Measurements from ENCODE around the gene C16orf78.

DNA sequence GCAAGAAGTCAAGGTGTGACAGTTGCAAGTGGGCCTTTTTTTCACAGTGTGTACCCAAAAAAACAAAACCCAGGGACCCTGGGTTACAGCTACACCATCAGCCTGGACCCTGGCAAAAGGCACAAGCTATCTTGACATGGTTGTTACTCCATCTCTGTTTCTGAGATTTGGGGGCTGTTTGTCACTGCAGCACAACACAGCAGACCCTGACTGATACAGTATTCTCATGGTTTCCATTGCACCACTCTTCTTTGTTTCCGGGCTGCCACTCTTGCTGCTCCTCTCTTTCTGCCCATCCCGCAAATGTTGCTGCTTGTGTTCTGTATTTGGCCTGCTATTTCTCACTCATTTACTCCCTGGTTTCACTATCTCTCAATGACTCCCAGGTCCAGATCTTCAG, 55.2 kb downstream of the C16orf78 start:
- TF ChIP-seq, protein P1, sequence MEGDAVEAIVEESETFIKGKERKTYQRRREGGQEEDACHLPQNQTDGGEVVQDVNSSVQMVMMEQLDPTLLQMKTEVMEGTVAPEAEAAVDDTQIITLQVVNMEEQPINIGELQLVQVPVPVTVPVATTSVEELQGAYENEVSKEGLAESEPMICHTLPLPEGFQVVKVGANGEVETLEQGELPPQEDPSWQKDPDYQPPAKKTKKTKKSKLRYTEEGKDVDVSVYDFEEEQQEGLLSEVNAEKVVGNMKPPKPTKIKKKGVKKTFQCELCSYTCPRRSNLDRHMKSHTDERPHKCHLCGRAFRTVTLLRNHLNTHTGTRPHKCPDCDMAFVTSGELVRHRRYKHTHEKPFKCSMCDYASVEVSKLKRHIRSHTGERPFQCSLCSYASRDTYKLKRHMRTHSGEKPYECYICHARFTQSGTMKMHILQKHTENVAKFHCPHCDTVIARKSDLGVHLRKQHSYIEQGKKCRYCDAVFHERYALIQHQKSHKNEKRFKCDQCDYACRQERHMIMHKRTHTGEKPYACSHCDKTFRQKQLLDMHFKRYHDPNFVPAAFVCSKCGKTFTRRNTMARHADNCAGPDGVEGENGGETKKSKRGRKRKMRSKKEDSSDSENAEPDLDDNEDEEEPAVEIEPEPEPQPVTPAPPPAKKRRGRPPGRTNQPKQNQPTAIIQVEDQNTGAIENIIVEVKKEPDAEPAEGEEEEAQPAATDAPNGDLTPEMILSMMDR (conservative IDR thresholded peaks at IDR 0.05; ENCODE audit: low read depth, low read length), result no peak
- TF ChIP-seq POLR2A (IDR thresholded peaks at IDR 0.05; ENCODE audit: low read depth, low read length), result no peak
